ENCODE data around the gene ELOVL5. TPM values are rescaled to one million over a fixed set of nuclear protein-coding genes. Genes with fewer than 3 reads are reported as not detected.

Gene ELOVL5
- total RNA-seq, 4 donors from 2014 or later = 125 to 251 (median 186) TPM

- ATAC-seq (ENCODE audit: low FRiP score) = no peak
- DNase-seq (ENCODE audit: low spot score) = no peak
- no peak for TF ChIP-seq CTCF (IDR thresholded peaks at IDR 0.05)
These were observed 67.1 kb downstream of the ELOVL5 start for GRCh38 chr6:53281518-53282215.

GRCh38 chr6:53280207-53280606 lies 68.5 kb downstream of the ELOVL5 start:
- DNase-seq (ENCODE audit: low spot score) (no peak), ATAC-seq (ENCODE audit: low FRiP score) (no peak)
- TF ChIP-seq CTCF (IDR thresholded peaks at IDR 0.05) = no peak

- no peak for TF ChIP-seq CTCF (IDR thresholded peaks at IDR 0.05)
- ATAC-seq (ENCODE audit: low FRiP score) (no peak), DNase-seq (ENCODE audit: low spot score) (no peak)
These were observed 69.5 kb downstream of the ELOVL5 start for GRCh38 chr6:53279293-53279692.

GRCh38 chr6:53273370-53273769 lies 75.4 kb downstream of the ELOVL5 start:
- TF ChIP-seq CTCF (IDR thresholded peaks at IDR 0.05) = no peak
- no peak for DNase-seq (ENCODE audit: low spot score)
- no peak for ATAC-seq (ENCODE audit: low FRiP score)

GRCh38 chr6:53269827-53270226 lies 78.9 kb downstream of the ELOVL5 start:
- DNase-seq (ENCODE audit: low spot score) = no peak
- no peak for TF ChIP-seq CTCF (IDR thresholded peaks at IDR 0.05)
- no peak for ATAC-seq (ENCODE audit: low FRiP score)

- TF ChIP-seq CTCF (IDR thresholded peaks at IDR 0.05) = no peak
- ATAC-seq (ENCODE audit: low FRiP score) (no peak), DNase-seq (ENCODE audit: low spot score) (no peak)
These were observed 79.7 kb downstream of the ELOVL5 start for GRCh38 chr6:53268858-53269608.

Measured in omental fat pad (tissue), 4 donors.